Activated CD4-positive, alpha-beta T cell treated with anti-CD3 and anti-CD28 coated beads, Interleukin-2, amount 10 ng/mL, durations not matched to agents 24 days and 14 days (primary cell): ENCODE data around the gene PRKCQ. TPM values are rescaled to one million over a fixed set of nuclear protein-coding genes. Genes with fewer than 3 reads are reported as not detected.
A peak's percentile ranks its signal among the peaks of the same experiment; 100 is the strongest.
"Not testable (repeated sequence)": the region's sequence is repeated elsewhere in the genome, so short reads cannot be mapped to it uniquely, and the experiment has no call there.

Experiments used
- DNase-seq: peaks from one replicate; pipeline ENCODE4 v3.0.0; 2022
- H3K27ac Mint-ChIP-seq: one replicate; pipeline ENCODE4 v1.8.0; 2022; ENCODE audit warnings: mild to moderate bottlenecking, mixed read lengths
- H3K27me3 Mint-ChIP-seq: one replicate; pipeline ENCODE4 v1.8.0; 2022; ENCODE audit warnings: mixed read lengths
- H3K36me3 Mint-ChIP-seq: one replicate; pipeline ENCODE4 v1.8.0; 2022; ENCODE audit warnings: low read depth, mild to moderate bottlenecking, mixed read lengths
- H3K4me1 Mint-ChIP-seq: one replicate; pipeline ENCODE4 v1.8.0; 2021; ENCODE audit warnings: mixed read lengths
- H3K4me3 Mint-ChIP-seq: one replicate; pipeline ENCODE4 v1.8.0; 2022; ENCODE audit warnings: mild to moderate bottlenecking, moderate library complexity, mixed read lengths
- H3K9me3 Mint-ChIP-seq: one replicate; pipeline ENCODE4 v1.8.0; 2021; ENCODE audit warnings: mixed read lengths
- intact Hi-C: fragments of 100-400 bp; cut with micrococcal nuclease; formaldehyde crosslinking; loops from one replicate; pipeline ENCODE4 v1.15.1; 2023
- total RNA-seq: library from RNA; stranded (reverse); gene quantifications from 2 replicates; pipeline ENCODE4 v1.2.3, GENCODE V29; 2022

PRKCQ gene
- total RNA-seq, 1 donor from 2014 or later, result 36.0 TPM

- Mint-ChIP-seq H3K36me3 (peaks cover 79% of the 10 kb centered on the region), H3K27me3 (no peaks in the 10 kb centered on the region), H3K27ac (peak overlapping the region; percentile 82), H3K4me3 (peak overlapping the region; percentile 50), H3K4me1 (peaks cover 84% of the 10 kb centered on the region), H3K9me3 (no peaks in the 10 kb centered on the region)
- DNase-seq, result no peak
- intact Hi-C loops, result loop anchor here (10.0 kb wide), 1 partner anchor 535 kb away; no protein-coding TSS in a partner anchor
These were observed 9.4 kb upstream of the PRKCQ start for GRCh38 chr10:6589287-6590094.

- intact Hi-C loops, result no loop called here
- Mint-ChIP-seq H3K4me1 (peaks cover 81% of the 10 kb centered on the region), H3K27me3 (no peaks in the 10 kb centered on the region), H3K36me3 (peaks cover 80% of the 10 kb centered on the region), H3K4me3 (peak overlapping the region; percentile 50), H3K27ac (peak overlapping the region; percentile 82), H3K9me3 (no peaks in the 10 kb centered on the region)
- no peak for DNase-seq
These were observed 8.8 kb upstream of the PRKCQ start for GRCh38 chr10:6588845-6589244.

DNA sequence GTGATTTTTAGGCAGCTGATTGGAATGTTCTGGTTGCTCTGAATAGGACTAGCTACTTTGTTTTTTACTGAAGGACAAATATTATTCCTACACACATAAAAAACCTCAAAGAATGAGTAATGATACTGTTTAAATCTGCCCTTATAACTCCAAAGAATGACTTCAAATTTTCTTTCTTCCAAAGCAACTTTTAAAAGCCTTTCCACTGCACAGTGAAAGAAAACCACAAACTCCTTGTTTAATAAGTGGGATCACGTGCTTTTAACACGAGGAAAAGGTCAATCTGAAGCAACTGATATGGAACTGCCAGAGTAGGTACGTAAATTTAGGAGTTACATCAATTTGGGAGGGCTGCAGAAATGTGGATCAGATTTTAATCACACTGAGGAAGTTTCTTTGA, 8.0 kb upstream of the PRKCQ start:
- H3K27me3 Mint-ChIP-seq, result no peaks in the 10 kb centered on the region
- peak overlapping the region; percentile 50 for H3K4me3 Mint-ChIP-seq
- no peak for DNase-seq
- peaks cover 81% of the 10 kb centered on the region for H3K4me1 Mint-ChIP-seq
- peak overlapping the region; percentile 82 for H3K27ac Mint-ChIP-seq
- H3K36me3 Mint-ChIP-seq, result peaks cover 80% of the 10 kb centered on the region
- no peaks in the 10 kb centered on the region for H3K9me3 Mint-ChIP-seq
- intact Hi-C loops, result no loop called here

DNA sequence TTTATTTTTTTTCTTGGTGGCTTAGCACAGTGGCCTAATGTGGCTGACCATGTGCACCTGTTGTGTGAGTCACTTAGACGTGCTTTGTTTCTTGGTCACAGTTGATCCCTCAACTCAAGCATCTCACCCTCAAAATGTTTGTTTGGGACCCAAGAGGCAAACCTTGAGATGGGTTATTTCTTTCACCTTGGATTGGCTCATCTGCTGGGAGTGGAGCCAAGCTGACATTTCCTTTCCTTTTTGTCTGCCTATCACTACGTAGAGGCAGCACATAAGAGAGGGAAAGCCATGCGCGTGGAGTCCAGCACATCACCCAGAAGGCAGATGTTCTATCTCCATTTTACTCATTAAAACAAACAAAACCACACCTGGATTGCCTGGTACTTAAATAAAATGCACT, 6.4 kb upstream of the PRKCQ start:
- intact Hi-C loops, result no loop called here
- peaks cover 86% of the 10 kb centered on the region for H3K36me3 Mint-ChIP-seq

GRCh38 chr10:6583447-6583846, 3.4 kb upstream of the PRKCQ start:
- no peaks in the 10 kb centered on the region for H3K27me3 Mint-ChIP-seq
- H3K27ac Mint-ChIP-seq, result peak overlapping the region; percentile 88
- H3K4me1 Mint-ChIP-seq, result peaks cover 57% of the 10 kb centered on the region
- peak overlapping the region; percentile 97 for H3K4me3 Mint-ChIP-seq
- DNase-seq, result peak; percentile 93
- peaks cover 65% of the 10 kb centered on the region for H3K36me3 Mint-ChIP-seq
- intact Hi-C loops, result loop anchor here (1.0 to 5.0 kb wide), 4 partner anchors 9 to 381 kb away; partner anchors contain the start of gene PFKFB3
- no peaks in the 10 kb centered on the region for H3K9me3 Mint-ChIP-seq

More for the DNA sequence above, 6.4 kb upstream of the PRKCQ start:
- H3K9me3 Mint-ChIP-seq, result no peaks in the 10 kb centered on the region
- peaks cover 80% of the 10 kb centered on the region for H3K4me1 Mint-ChIP-seq
- peak; percentile 77 for DNase-seq
- H3K27me3 Mint-ChIP-seq, result no peaks in the 10 kb centered on the region
- peak overlapping the region; percentile 92 for H3K27ac Mint-ChIP-seq
- H3K4me3 Mint-ChIP-seq, result peak overlapping the region; percentile 97

GRCh38 chr10:6582913-6583312, 2.8 kb upstream of the PRKCQ start:
- Mint-ChIP-seq H3K4me1 (peaks cover 57% of the 10 kb centered on the region), H3K4me3 (peak overlapping the region; percentile 97), H3K27ac (peak overlapping the region; percentile 88), H3K36me3 (peaks cover 59% of the 10 kb centered on the region)
- peak; percentile 68 for DNase-seq
- intact Hi-C loops, result loop anchor here (1.0 to 5.0 kb wide), 4 partner anchors 9 to 381 kb away; partner anchors contain the start of gene PFKFB3
- not testable (repeated sequence) for H3K27me3 Mint-ChIP-seq, H3K9me3 Mint-ChIP-seq

GRCh38 chr10:6582298-6582697, 2.2 kb upstream of the PRKCQ start:
- H3K9me3 Mint-ChIP-seq, result no peaks in the 10 kb centered on the region
- H3K4me3 Mint-ChIP-seq, result peak overlapping the region; percentile 97
- H3K4me1 Mint-ChIP-seq, result peaks cover 59% of the 10 kb centered on the region
- peak overlapping the region; percentile 88 for H3K27ac Mint-ChIP-seq
- no peak for DNase-seq
- H3K36me3 Mint-ChIP-seq, result peaks cover 56% of the 10 kb centered on the region
- H3K27me3 Mint-ChIP-seq, result no peaks in the 10 kb centered on the region
- intact Hi-C loops, result loop anchor here (2.0 to 5.0 kb wide), 2 partner anchors 83 to 380 kb away; partner anchors contain the start of gene PFKFB3

- DNase-seq, result peak; percentile 79
- H3K4me3 Mint-ChIP-seq, result peak overlapping the region; percentile 97
- H3K36me3 Mint-ChIP-seq, result peaks cover 56% of the 10 kb centered on the region
- H3K4me1 Mint-ChIP-seq, result peaks cover 59% of the 10 kb centered on the region
- peak overlapping the region; percentile 88 for H3K27ac Mint-ChIP-seq
- intact Hi-C loops, result loop anchor here (2.0 to 5.0 kb wide), 3 partner anchors 63 to 380 kb away; partner anchors contain the start of gene PFKFB3
- no peaks in the 10 kb centered on the region for H3K27me3 Mint-ChIP-seq
- no peaks in the 10 kb centered on the region for H3K9me3 Mint-ChIP-seq
These were observed 1.7 kb upstream of the PRKCQ start for GRCh38 chr10:6581778-6582228.

GRCh38 chr10:6581223-6581622, 1.1 kb upstream of the PRKCQ start:
- Mint-ChIP-seq H3K27ac (peak overlapping the region; percentile 88), H3K4me3 (peak overlapping the region; percentile 97), H3K36me3 (peaks cover 52% of the 10 kb centered on the region), H3K4me1 (peaks cover 58% of the 10 kb centered on the region)
- not testable (repeated sequence) for H3K27me3 Mint-ChIP-seq, H3K9me3 Mint-ChIP-seq
- DNase-seq, result peak; percentile 74
- intact Hi-C loops, result loop anchor here (2.0 to 5.0 kb wide), 2 partner anchors 64 to 379 kb away; partner anchors contain the start of gene PFKFB3

DNA sequence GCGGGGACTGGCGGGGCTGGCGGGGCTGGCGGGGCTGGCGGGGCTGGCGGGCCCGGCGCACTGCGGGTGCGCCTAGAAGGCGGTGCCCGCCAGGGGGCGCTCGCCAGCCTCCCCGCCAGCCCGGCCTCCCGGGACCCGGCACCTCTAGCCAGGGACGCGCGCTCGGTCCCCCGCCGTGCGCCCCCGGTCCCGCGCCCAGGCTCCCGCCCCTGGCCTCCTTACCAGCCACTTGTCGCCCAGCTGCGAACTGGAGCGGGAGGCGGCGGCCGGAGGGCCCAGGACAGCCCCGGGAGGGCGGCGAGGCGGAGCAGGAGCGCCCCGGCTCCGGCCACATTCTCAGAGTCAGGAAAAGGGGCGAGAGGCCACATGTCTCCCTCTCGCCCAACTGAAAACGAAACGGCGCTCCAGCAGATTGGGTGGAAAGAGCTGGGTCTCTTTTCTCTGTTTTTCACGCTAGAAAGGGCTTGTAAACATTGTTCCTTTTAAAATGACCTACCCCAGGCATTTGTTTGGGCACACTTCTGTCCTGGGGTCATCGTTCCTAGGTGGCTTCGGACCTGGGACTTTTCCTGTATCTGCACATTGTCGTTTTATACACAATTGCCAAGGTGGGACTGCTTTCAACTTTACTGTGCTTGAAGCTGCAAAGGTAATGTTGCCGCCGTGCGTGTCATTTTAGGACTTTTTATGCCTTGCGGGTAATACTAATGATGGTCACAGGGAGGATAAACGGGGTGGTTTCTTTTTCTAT, 378 bp upstream of the PRKCQ start:
- H3K4me1 Mint-ChIP-seq, result peaks cover 60% of the 10 kb centered on the region
- peak overlapping the region; percentile 88 for H3K27ac Mint-ChIP-seq
- H3K36me3 Mint-ChIP-seq, result peaks cover 44% of the 10 kb centered on the region
- intact Hi-C loops, result loop anchor here (1.0 to 5.0 kb wide), 4 partner anchors 64 to 378 kb away; partner anchors contain the start of gene PFKFB3
- peak; percentile 96 for DNase-seq
- H3K27me3 Mint-ChIP-seq, result no peaks in the 10 kb centered on the region
- H3K4me3 Mint-ChIP-seq, result peak overlapping the region; percentile 97
- no peaks in the 10 kb centered on the region for H3K9me3 Mint-ChIP-seq

DNA sequence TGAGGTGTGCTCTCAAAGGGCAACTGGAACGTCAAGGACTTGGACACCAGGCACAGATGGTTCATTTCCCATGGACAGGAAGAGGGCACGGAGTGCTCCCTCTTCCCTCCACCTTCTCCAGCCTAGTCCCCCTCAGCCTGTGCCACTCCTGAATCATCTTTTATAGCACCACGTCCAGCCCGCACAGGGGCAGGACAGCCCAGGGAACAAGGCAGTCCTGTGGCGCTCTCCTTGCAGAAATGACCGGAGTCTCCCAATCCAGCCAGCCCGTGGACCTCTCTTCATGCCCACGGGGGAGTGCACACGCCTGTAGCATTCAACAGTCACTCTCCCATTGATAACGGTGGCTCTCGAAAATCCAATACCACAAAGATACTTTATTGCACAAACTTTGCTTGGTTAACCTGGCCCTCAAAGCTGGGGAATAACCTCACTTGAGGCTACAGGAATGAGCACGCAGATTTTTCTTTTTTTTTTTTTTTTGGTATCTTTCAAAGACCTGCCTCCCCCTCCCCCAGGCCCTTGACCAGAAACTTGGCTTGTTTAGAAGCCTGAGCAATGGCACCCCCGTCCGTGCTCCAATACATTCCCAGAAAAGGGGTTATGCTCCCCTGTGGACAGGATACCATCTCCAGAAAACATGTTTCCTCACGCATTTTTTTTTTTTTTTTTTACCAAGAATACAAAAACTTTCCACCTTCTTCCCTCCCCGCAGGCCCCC, 733 bp downstream of the PRKCQ start:
- Mint-ChIP-seq H3K27me3 (no peaks in the 10 kb centered on the region), H3K27ac (peak overlapping the region; percentile 85), H3K9me3 (no peaks in the 10 kb centered on the region), H3K4me1 (peaks cover 61% of the 10 kb centered on the region), H3K36me3 (peaks cover 41% of the 10 kb centered on the region), H3K4me3 (peak overlapping the region; percentile 82)
- DNase-seq, result peak; percentile 81
- intact Hi-C loops, result loop anchor here (2.0 kb wide), 2 partner anchors 67 to 135 kb away; no protein-coding TSS in a partner anchor

DNA sequence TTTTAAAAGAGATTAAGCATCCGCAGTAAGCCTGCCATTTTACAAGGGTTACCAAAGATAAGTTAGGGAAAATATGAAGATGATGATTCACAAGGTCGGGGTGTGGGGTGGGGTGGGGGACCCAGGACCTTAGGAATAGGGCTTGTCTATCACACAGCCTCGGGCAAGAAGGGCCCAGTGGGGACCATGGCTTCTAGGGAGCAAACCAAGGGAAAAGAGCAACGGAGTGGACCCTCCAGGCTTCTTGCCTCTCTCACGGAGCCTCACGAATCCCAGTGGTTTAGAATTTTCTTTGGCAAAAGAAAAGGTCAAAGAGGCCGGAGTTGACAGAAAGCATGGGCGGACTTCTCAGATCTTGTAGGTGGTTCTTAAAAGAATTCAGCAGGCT, 1.3 kb downstream of the PRKCQ start:
- Mint-ChIP-seq H3K27ac (peak overlapping the region; percentile 85), H3K27me3 (no peaks in the 10 kb centered on the region), H3K4me1 (peaks cover 62% of the 10 kb centered on the region), H3K9me3 (no peaks in the 10 kb centered on the region), H3K4me3 (peak overlapping the region; percentile 82), H3K36me3 (peaks cover 38% of the 10 kb centered on the region)
- no peak for DNase-seq
- intact Hi-C loops, result loop anchor here (1.0 to 2.0 kb wide), 5 partner anchors 15 to 134 kb away; no protein-coding TSS in a partner anchor

- Mint-ChIP-seq H3K27me3 (no peaks in the 10 kb centered on the region), H3K36me3 (peaks cover 37% of the 10 kb centered on the region)
These were observed 1.8 kb downstream of the PRKCQ start for GRCh38 chr10:6578251-6578771.

More at GRCh38 chr10:6578251-6578771, 1.8 kb downstream of the PRKCQ start:
- Mint-ChIP-seq H3K27ac (peak overlapping the region; percentile 85), H3K4me3 (peak overlapping the region; percentile 82), H3K4me1 (peaks cover 62% of the 10 kb centered on the region), H3K9me3 (no peaks in the 10 kb centered on the region)
- intact Hi-C loops, result loop anchor here (1.0 to 2.0 kb wide), 5 partner anchors 15 to 134 kb away; no protein-coding TSS in a partner anchor
- DNase-seq, result peak; percentile 82
